ENCODE data around the gene IL23R. TPM values are rescaled to one million over a fixed set of nuclear protein-coding genes. Genes with fewer than 3 reads are reported as not detected.

IL23R gene
- total RNA-seq, 3 donors from 2014 or later: not detected

GRCh38 chr1:67217938-67218337 is 51.7 kb downstream of the IL23R start:
- DNase-seq (ENCODE audit: low spot score in 2 of 2): no peak
- TF ChIP-seq POLR2A (IDR thresholded peaks at IDR 0.05): no peak
- TF ChIP-seq CTCF (IDR thresholded peaks at IDR 0.05): no peak
- TF ChIP-seq POLR2AphosphoS5 (IDR thresholded peaks at IDR 0.05): no peak
- H3K36me3 ChIP-seq: no peaks in the 10 kb centered on the region
- H3K4me1 ChIP-seq: no peaks in the 10 kb centered on the region
- no peaks in the 10 kb centered on the region for H3K9me3 ChIP-seq
- intact Hi-C loops (cut with DNase I; ENCODE audit: low total_unique reads): no loop called here
- no peak overlapping the region for H3K4me3 ChIP-seq
- H3K27me3 ChIP-seq: no peaks in the 10 kb centered on the region
- H3K27ac ChIP-seq: no peak overlapping the region

GRCh38 chr1:67224856-67225255 is 58.6 kb downstream of the IL23R start:
- DNase-seq (ENCODE audit: low spot score in 2 of 2): no peak

GRCh38 chr1:67226688-67227087 is 60.4 kb downstream of the IL23R start:
- H3K36me3 ChIP-seq: no peaks in the 10 kb centered on the region
- H3K4me1 ChIP-seq: no peaks in the 10 kb centered on the region
- DNase-seq (ENCODE audit: low spot score in 2 of 2): no peak
- no peak for TF ChIP-seq POLR2AphosphoS5 (IDR thresholded peaks at IDR 0.05)
- no peak for TF ChIP-seq CTCF (IDR thresholded peaks at IDR 0.05)
- TF ChIP-seq POLR2A (IDR thresholded peaks at IDR 0.05): no peak
- no peaks in the 10 kb centered on the region for H3K27me3 ChIP-seq
- H3K4me3 ChIP-seq: no peak overlapping the region
- H3K9me3 ChIP-seq: peaks cover 0 to 5% of the 10 kb centered on the region in 2 donors
- intact Hi-C loops (cut with DNase I; ENCODE audit: low total_unique reads): no loop called here
- no peak overlapping the region for H3K27ac ChIP-seq

More at GRCh38 chr1:67224856-67225255, 58.6 kb downstream of the IL23R start:
- intact Hi-C loops (cut with DNase I; ENCODE audit: low total_unique reads): no loop called here
- H3K27me3 ChIP-seq: no peaks in the 10 kb centered on the region
- no peaks in the 10 kb centered on the region for H3K4me1 ChIP-seq
- no peak for TF ChIP-seq POLR2AphosphoS5 (IDR thresholded peaks at IDR 0.05)
- no peak for TF ChIP-seq CTCF (IDR thresholded peaks at IDR 0.05)
- no peak for TF ChIP-seq POLR2A (IDR thresholded peaks at IDR 0.05)
- no peaks in the 10 kb centered on the region for H3K36me3 ChIP-seq
- H3K4me3 ChIP-seq: no peak overlapping the region
- peaks cover 0 to 5% of the 10 kb centered on the region in 2 donors for H3K9me3 ChIP-seq
- H3K27ac ChIP-seq: no peak overlapping the region

GRCh38 chr1:67227196-67227595 is 60.9 kb downstream of the IL23R start:
- intact Hi-C loops (cut with DNase I; ENCODE audit: low total_unique reads): no loop called here
- no peak overlapping the region for H3K27ac ChIP-seq
- no peaks in the 10 kb centered on the region for H3K4me1 ChIP-seq
- no peak for DNase-seq (ENCODE audit: low spot score in 2 of 2)
- no peaks in the 10 kb centered on the region for H3K27me3 ChIP-seq
- peaks cover 0 to 5% of the 10 kb centered on the region in 2 donors for H3K9me3 ChIP-seq
- no peak overlapping the region for H3K4me3 ChIP-seq
- H3K36me3 ChIP-seq: no peaks in the 10 kb centered on the region
- TF ChIP-seq POLR2AphosphoS5 (IDR thresholded peaks at IDR 0.05) (no peak), POLR2A (IDR thresholded peaks at IDR 0.05) (no peak), CTCF (IDR thresholded peaks at IDR 0.05) (no peak)

GRCh38 chr1:67228791-67229190 is 62.5 kb downstream of the IL23R start:
- no peaks in the 10 kb centered on the region for H3K27me3 ChIP-seq
- H3K9me3 ChIP-seq: peaks cover 0 to 5% of the 10 kb centered on the region in 2 donors
- intact Hi-C loops (cut with DNase I; ENCODE audit: low total_unique reads): no loop called here
- H3K4me1 ChIP-seq: no peaks in the 10 kb centered on the region
- TF ChIP-seq POLR2AphosphoS5 (IDR thresholded peaks at IDR 0.05): no peak
- TF ChIP-seq CTCF (IDR thresholded peaks at IDR 0.05): no peak
- no peak for TF ChIP-seq POLR2A (IDR thresholded peaks at IDR 0.05)
- no peak overlapping the region for H3K27ac ChIP-seq
- DNase-seq (ENCODE audit: low spot score in 2 of 2): no peak
- H3K36me3 ChIP-seq: no peaks in the 10 kb centered on the region
- no peak overlapping the region for H3K4me3 ChIP-seq

All from breast epithelium (tissue), 4 donors.